OCI-LY3 (cell line): Measurements from ENCODE around the gene GRM4.

ENCODE experiments used
- H2AFZ ChIP-seq: fragments of 200-600, 300-600 bp; shearing (Covaris generic); 2 replicates; pipeline ENCODE4 v1.6.0; 2014; ENCODE audit warnings: antibody characterized with exemption, low read depth, low read length
- H3K27ac ChIP-seq: fragments of 200-600, 300-600 bp; sonication (generic); 2 replicates; pipeline ENCODE4 v1.5.1; 2014; ENCODE audit warnings: mild to moderate bottlenecking, low read length, moderate library complexity, mixed read lengths
- H3K27me3 ChIP-seq: fragments of 200-600, 300-600 bp; sonication (generic); 2 replicates; pipeline ENCODE4 v1.6.1; 2014; ENCODE audit warnings: low read depth, low read length, mixed read lengths
- H3K36me3 ChIP-seq: fragments of 200-600, 300-600 bp; sonication (generic); replicated peaks from 2 replicates; pipeline ENCODE3; 2014; ENCODE audit warnings: low read depth, low read length, mixed read lengths
- H3K4me1 ChIP-seq: fragments of 300-600, 200-600 bp; sonication (generic); 2 replicates; pipeline ENCODE4 v1.6.1; 2014; ENCODE audit warnings: low read length, mixed read lengths
- H3K4me2 ChIP-seq: fragments of 200-600, 300-600 bp; sonication (generic); 2 replicates; pipeline ENCODE4 v1.6.1; 2014; ENCODE audit warnings: low read length, mixed read lengths
- H3K4me3 ChIP-seq: fragments of 300-600, 200-600 bp; sonication (generic); 2 replicates; pipeline ENCODE4 v1.5.1; 2014; ENCODE audit warnings: antibody characterized with exemption, mild to moderate bottlenecking, low read length, moderate library complexity
- H3K79me2 ChIP-seq: fragments of 300-600, 200-600 bp; shearing (Covaris generic); 2 replicates; pipeline ENCODE4 v1.6.1; 2014; ENCODE audit warnings: mild to moderate bottlenecking, low read length, mixed read lengths
- H3K9ac ChIP-seq: fragments of 300-600, 200-600 bp; shearing (Covaris generic); 2 replicates; pipeline ENCODE4 v1.6.0; 2014; ENCODE audit warnings: mild to moderate bottlenecking, low read length, moderate library complexity
- H3K9me3 ChIP-seq: fragments of 200-600, 300-600 bp; shearing (Covaris generic); 2 replicates; pipeline ENCODE4 v1.6.1; 2014; ENCODE audit warnings: low read length, mixed read lengths; ENCODE audit not compliant: insufficient read depth
- H4K20me1 ChIP-seq: fragments of 200-600, 300-600 bp; sonication (generic); 2 replicates; pipeline ENCODE4 v1.6.1; 2016; ENCODE audit warnings: low read length, mixed read lengths; ENCODE audit not compliant: insufficient read depth
- EZH2phosphoT487 ChIP-seq: fragments of 200-600 bp; shearing (Covaris generic); IDR thresholded peaks from 2 replicates; pipeline ENCODE4 v1.6.1; 2018; ENCODE audit warnings: antibody characterized with exemption, mixed run types, low read depth
- TF ChIP-seq, protein P1 (sequence below): fragments of 200-600, 300-600 bp; sonication (generic); IDR thresholded peaks from 2 replicates; pipeline ENCODE4 v1.5.1; 2014; ENCODE audit warnings: antibody characterized with exemption, low read length, low read depth

GRM4 gene

DNA sequence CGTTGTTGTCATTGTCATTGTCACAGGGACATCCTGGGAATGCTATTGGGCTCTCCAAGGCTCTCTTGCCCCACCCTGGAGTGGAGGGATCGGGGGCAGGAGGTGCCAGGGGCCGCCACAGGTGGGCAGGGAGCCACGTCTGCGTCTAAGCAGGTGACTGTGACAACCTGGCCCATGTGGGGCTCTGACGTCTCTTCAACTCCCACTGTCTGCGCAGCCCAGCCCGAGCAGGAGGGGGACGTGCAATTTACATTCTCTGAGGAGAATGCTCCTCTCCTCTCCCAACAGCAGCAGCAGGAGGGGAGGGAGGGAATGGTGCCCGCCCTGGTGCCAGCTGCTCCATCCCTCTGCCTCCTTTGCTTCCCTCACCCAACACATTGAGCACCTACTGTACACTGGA, 50.1 kb downstream of the GRM4 start:
- Histone ChIP-seq H2AFZ (no peak overlapping the region), H3K9me3 (no peaks in the 10 kb centered on the region), H4K20me1 (no peaks in the 10 kb centered on the region), H3K9ac (no peak overlapping the region), H3K4me3 (no peak overlapping the region), H3K79me2 (no peaks in the 10 kb centered on the region), H3K27me3 (no peaks in the 10 kb centered on the region), H3K4me2 (no peak overlapping the region), H3K36me3 (no peaks in the 10 kb centered on the region), H3K27ac (no peak overlapping the region), H3K4me1 (no peaks in the 10 kb centered on the region)
- TF ChIP-seq, protein P1, sequence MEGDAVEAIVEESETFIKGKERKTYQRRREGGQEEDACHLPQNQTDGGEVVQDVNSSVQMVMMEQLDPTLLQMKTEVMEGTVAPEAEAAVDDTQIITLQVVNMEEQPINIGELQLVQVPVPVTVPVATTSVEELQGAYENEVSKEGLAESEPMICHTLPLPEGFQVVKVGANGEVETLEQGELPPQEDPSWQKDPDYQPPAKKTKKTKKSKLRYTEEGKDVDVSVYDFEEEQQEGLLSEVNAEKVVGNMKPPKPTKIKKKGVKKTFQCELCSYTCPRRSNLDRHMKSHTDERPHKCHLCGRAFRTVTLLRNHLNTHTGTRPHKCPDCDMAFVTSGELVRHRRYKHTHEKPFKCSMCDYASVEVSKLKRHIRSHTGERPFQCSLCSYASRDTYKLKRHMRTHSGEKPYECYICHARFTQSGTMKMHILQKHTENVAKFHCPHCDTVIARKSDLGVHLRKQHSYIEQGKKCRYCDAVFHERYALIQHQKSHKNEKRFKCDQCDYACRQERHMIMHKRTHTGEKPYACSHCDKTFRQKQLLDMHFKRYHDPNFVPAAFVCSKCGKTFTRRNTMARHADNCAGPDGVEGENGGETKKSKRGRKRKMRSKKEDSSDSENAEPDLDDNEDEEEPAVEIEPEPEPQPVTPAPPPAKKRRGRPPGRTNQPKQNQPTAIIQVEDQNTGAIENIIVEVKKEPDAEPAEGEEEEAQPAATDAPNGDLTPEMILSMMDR: no peak
- no peak for TF ChIP-seq EZH2phosphoT487

DNA sequence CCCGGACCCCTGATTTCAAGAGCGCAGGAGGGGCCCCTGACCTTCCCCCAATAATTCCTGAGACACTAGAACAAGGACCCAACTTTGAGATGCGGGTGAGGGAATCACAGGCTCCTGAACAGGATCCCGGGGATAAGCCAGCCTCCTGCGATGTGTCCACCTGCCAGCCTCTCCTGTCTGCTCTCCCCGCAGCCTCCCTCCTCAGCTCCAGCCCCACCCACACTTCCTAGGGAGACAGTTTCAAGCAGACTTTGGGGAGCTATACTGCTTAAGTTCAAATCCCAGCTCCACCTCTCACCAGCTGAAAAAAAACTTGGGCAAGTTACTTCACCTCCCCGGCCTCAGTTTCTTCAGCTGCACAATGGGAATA, 50.8 kb downstream of the GRM4 start:
- Histone ChIP-seq H2AFZ (no peak overlapping the region), H3K27me3 (no peaks in the 10 kb centered on the region), H3K79me2 (no peaks in the 10 kb centered on the region), H3K36me3 (no peaks in the 10 kb centered on the region), H3K27ac (no peak overlapping the region), H4K20me1 (no peaks in the 10 kb centered on the region), H3K9me3 (no peaks in the 10 kb centered on the region), H3K9ac (no peak overlapping the region), H3K4me2 (no peak overlapping the region), H3K4me3 (no peak overlapping the region), H3K4me1 (no peaks in the 10 kb centered on the region)
- TF ChIP-seq, protein P1: no peak
- TF ChIP-seq EZH2phosphoT487: no peak

- Histone ChIP-seq H3K9ac (no peak overlapping the region), H3K9me3 (no peaks in the 10 kb centered on the region), H3K4me3 (no peak overlapping the region), H3K4me1 (no peaks in the 10 kb centered on the region), H3K4me2 (no peak overlapping the region), H4K20me1 (no peaks in the 10 kb centered on the region), H3K79me2 (no peaks in the 10 kb centered on the region), H2AFZ (no peak overlapping the region), H3K27ac (no peak overlapping the region), H3K27me3 (no peaks in the 10 kb centered on the region), H3K36me3 (no peaks in the 10 kb centered on the region)
- TF ChIP-seq EZH2phosphoT487: no peak
- TF ChIP-seq, protein P1: no peak
These were observed 51.3 kb downstream of the GRM4 start for GRCh38 chr6:34094474-34095135.

DNA sequence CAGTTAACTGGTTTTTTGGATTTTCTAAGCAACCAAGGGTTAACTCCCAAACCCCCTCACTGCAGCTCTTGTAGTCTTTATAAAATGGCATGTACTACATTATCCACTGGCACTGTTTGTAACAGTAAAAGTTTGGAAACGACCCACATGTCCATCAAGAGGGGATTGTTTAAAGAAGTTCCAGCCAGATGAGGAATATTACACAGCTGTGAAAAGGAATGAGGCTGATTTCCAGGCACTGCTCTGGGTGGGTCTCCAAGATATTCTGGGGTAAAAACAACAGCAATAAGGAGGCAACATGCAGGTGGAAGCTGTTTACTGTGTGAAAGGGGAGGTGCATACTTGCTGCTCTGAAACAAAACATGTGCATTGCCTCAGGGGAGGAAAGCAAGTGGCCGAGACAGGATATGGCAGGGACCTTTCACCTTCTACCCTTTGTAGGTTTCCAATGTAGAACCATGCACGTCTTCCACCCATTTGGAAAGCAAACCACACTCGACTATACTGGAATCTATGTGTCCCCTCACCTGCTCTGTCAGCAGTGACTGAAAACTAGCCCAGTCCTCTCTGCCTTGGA, 51.9 kb downstream of the GRM4 start:
- Histone ChIP-seq H4K20me1 (no peaks in the 10 kb centered on the region), H3K27me3 (no peaks in the 10 kb centered on the region), H3K36me3 (no peaks in the 10 kb centered on the region), H2AFZ (no peak overlapping the region), H3K4me3 (no peak overlapping the region), H3K79me2 (no peaks in the 10 kb centered on the region), H3K4me2 (no peak overlapping the region), H3K4me1 (no peaks in the 10 kb centered on the region), H3K9me3 (no peaks in the 10 kb centered on the region), H3K9ac (no peak overlapping the region), H3K27ac (no peak overlapping the region)
- TF ChIP-seq, protein P1: no peak
- TF ChIP-seq EZH2phosphoT487: no peak
